Measurements from ENCODE around the gene PSAPL1.

DNA sequence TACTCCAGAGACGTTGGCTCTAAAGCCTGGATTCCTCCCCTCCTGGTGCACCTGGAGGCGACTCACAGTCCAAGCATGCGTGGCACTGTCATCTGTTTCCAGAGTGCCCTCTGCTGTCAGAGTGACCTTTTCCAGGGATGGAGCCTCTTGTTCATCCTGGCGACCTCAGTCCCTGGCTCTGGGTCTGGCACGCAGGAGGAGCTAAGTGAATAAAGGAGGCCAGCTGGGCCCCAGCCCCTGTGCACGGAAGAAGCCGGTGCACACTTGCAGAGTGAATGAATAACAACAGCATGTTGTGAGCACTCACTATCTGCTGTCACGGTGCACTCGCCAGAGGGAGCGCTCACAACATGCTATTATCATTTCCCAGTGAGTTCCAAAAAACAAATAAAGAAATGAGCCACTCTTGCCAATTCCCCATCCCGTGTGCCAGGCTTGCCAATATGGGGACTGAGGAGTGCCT is 27.8 kb upstream of the PSAPL1 start:
- TF ChIP-seq, protein P1, sequence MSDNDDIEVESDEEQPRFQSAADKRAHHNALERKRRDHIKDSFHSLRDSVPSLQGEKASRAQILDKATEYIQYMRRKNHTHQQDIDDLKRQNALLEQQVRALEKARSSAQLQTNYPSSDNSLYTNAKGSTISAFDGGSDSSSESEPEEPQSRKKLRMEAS (IDR thresholded peaks at IDR 0.05): no peak
- TF ChIP-seq EGR1 (IDR thresholded peaks at IDR 0.05; ENCODE audit: low read depth) (no peak), CEBPB (IDR thresholded peaks at IDR 0.05; ENCODE audit: low read depth) (no peak), SP1 (IDR thresholded peaks at IDR 0.05; ENCODE audit: low read depth) (no peak), JUND (IDR thresholded peaks at IDR 0.05) (no peak), POLR2A (IDR thresholded peaks at IDR 0.05; ENCODE audit: borderline replicate concordance, extremely low read depth, insufficient read depth, insufficient read length) (no peak), EZH2 (IDR thresholded peaks at IDR 0.05) (no peak), POLR2AphosphoS5 (IDR thresholded peaks at IDR 0.05; ENCODE audit: low read depth, low read length) (no peak), RAD21 (IDR thresholded peaks at IDR 0.05; ENCODE audit: low read depth) (peak; percentile 74), FOSL1 (IDR thresholded peaks at IDR 0.05; ENCODE audit: low read depth) (no peak)
- TF ChIP-seq, protein P2, sequence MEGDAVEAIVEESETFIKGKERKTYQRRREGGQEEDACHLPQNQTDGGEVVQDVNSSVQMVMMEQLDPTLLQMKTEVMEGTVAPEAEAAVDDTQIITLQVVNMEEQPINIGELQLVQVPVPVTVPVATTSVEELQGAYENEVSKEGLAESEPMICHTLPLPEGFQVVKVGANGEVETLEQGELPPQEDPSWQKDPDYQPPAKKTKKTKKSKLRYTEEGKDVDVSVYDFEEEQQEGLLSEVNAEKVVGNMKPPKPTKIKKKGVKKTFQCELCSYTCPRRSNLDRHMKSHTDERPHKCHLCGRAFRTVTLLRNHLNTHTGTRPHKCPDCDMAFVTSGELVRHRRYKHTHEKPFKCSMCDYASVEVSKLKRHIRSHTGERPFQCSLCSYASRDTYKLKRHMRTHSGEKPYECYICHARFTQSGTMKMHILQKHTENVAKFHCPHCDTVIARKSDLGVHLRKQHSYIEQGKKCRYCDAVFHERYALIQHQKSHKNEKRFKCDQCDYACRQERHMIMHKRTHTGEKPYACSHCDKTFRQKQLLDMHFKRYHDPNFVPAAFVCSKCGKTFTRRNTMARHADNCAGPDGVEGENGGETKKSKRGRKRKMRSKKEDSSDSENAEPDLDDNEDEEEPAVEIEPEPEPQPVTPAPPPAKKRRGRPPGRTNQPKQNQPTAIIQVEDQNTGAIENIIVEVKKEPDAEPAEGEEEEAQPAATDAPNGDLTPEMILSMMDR (IDR thresholded peaks at IDR 0.05 in 2 of 3, conservative IDR thresholded peaks at IDR 0.05 in 1 of 3; ENCODE audit: borderline replicate concordance in 1 of 3, insufficient read depth in 1 of 3, low read depth in 2 of 3, low read length in 2 of 3): peak; percentile 23 to 51 (median 27); a peak in 3 of 6 replicates
- TF ChIP-seq, protein P3, sequence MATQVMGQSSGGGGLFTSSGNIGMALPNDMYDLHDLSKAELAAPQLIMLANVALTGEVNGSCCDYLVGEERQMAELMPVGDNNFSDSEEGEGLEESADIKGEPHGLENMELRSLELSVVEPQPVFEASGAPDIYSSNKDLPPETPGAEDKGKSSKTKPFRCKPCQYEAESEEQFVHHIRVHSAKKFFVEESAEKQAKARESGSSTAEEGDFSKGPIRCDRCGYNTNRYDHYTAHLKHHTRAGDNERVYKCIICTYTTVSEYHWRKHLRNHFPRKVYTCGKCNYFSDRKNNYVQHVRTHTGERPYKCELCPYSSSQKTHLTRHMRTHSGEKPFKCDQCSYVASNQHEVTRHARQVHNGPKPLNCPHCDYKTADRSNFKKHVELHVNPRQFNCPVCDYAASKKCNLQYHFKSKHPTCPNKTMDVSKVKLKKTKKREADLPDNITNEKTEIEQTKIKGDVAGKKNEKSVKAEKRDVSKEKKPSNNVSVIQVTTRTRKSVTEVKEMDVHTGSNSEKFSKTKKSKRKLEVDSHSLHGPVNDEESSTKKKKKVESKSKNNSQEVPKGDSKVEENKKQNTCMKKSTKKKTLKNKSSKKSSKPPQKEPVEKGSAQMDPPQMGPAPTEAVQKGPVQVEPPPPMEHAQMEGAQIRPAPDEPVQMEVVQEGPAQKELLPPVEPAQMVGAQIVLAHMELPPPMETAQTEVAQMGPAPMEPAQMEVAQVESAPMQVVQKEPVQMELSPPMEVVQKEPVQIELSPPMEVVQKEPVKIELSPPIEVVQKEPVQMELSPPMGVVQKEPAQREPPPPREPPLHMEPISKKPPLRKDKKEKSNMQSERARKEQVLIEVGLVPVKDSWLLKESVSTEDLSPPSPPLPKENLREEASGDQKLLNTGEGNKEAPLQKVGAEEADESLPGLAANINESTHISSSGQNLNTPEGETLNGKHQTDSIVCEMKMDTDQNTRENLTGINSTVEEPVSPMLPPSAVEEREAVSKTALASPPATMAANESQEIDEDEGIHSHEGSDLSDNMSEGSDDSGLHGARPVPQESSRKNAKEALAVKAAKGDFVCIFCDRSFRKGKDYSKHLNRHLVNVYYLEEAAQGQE (IDR thresholded peaks at IDR 0.05; ENCODE audit: low read depth): no peak
- TF ChIP-seq, protein P4, sequence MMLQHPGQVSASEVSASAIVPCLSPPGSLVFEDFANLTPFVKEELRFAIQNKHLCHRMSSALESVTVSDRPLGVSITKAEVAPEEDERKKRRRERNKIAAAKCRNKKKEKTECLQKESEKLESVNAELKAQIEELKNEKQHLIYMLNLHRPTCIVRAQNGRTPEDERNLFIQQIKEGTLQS (IDR thresholded peaks at IDR 0.05): no peak
